Natural killer cell (primary cell): ENCODE results near the gene NT5C1A. TPM values are rescaled to one million over a fixed set of nuclear protein-coding genes. Genes with fewer than 3 reads are reported as not detected.

ENCODE experiments used
- ATAC-seq, 3 donors: fragments of 150-1000 bp in 2 of 3; fragments of 200-7000 bp in 1 of 3; cut with Tn5 transposase; 1 replicate in 1 of 3; 2 replicates in 2 of 3; pipeline ENCODE4 v1.10.0; 2021; ENCODE audit warnings: mild to moderate bottlenecking in 2 of 3, moderate library complexity in 2 of 3
- DNase-seq, 2 donors: peaks; one replicate each; pipeline versions ENCODE4 v3.0.0 to v3.0.0-alpha.2; 2013 to 2021; ENCODE audit warnings: mixed read lengths in 1 of 2
- H3K27ac ChIP-seq: one replicate; pipeline ENCODE4 v1.5.1; 2013; ENCODE audit warnings: mild to moderate bottlenecking, low read length
- H3K27me3 ChIP-seq: one replicate; pipeline ENCODE4 v1.6.1; 2013; ENCODE audit warnings: low read length; ENCODE audit not compliant: control insufficient read depth, insufficient read depth
- H3K36me3 ChIP-seq: one replicate; pipeline ENCODE4 v1.6.1; 2013; ENCODE audit warnings: low read length; ENCODE audit not compliant: control insufficient read depth, insufficient read depth
- H3K4me1 ChIP-seq: one replicate; pipeline ENCODE4 v1.6.1; 2013; ENCODE audit warnings: low read length; ENCODE audit not compliant: control insufficient read depth, insufficient read depth
- H3K4me3 ChIP-seq: one replicate; pipeline ENCODE4 v1.5.1; 2013; ENCODE audit warnings: low read length
- H3K9me3 ChIP-seq: one replicate; pipeline ENCODE4 v1.6.1; 2013; ENCODE audit warnings: low read length; ENCODE audit not compliant: control insufficient read depth, insufficient read depth
- H3K27ac Mint-ChIP-seq, 2 donors: one replicate each; pipeline ENCODE4 v1.8.0; 2022; ENCODE audit warnings: mild to moderate bottlenecking in 2 of 2, mixed read lengths in 2 of 2, moderate library complexity in 1 of 2
- H3K27me3 Mint-ChIP-seq, 2 donors: one replicate each; pipeline ENCODE4 v1.8.0; 2022; ENCODE audit warnings: low read depth in 2 of 2, mixed read lengths in 2 of 2
- H3K36me3 Mint-ChIP-seq: one replicate; pipeline ENCODE4 v1.8.0; 2022; ENCODE audit warnings: mixed read lengths
- H3K4me1 Mint-ChIP-seq, 2 donors: one replicate each; pipeline ENCODE4 v1.8.0; 2022; ENCODE audit warnings: mixed read lengths in 2 of 2
- H3K4me3 Mint-ChIP-seq: one replicate; pipeline ENCODE4 v1.8.0; 2022; ENCODE audit warnings: mild to moderate bottlenecking, moderate library complexity, mixed read lengths
- H3K9me3 Mint-ChIP-seq, 2 donors: one replicate each; pipeline ENCODE4 v1.8.0; 2022; ENCODE audit warnings: mixed read lengths in 2 of 2
- WGBS: methylation state at CpG from one replicate; pipeline ENCODE4 v1.1.7; 2013; ENCODE audit warnings: missing lambda C conversion rate; ENCODE audit not compliant: insufficient coverage; 5-methylcytosine and 5-hydroxymethylcytosine counted together
- intact Hi-C: fragments of 100-400 bp; cut with micrococcal nuclease; formaldehyde crosslinking; loops from one replicate; pipeline ENCODE4 v1.14.2; 2022
- total RNA-seq, 4 donors: library from RNA; stranded (reverse); fragments of 120-200 nt in 1 of 4; gene quantifications; one replicate each; pipeline versions ENCODE4 v1.2.3 to v1.2.4, GENCODE V29; 2013 to 2022
- TF ChIP-seq, protein P1 (sequence below): fragments of 200-600 bp; IDR thresholded peaks from one replicate; pipeline ENCODE4 v1.8.0; 2022; ENCODE audit warnings: antibody characterized with exemption

NT5C1A gene
- total RNA-seq, 3 donors from 2014 or later (not counting 1 experiment from before 2014, with no cell fraction given), result not detected

DNA sequence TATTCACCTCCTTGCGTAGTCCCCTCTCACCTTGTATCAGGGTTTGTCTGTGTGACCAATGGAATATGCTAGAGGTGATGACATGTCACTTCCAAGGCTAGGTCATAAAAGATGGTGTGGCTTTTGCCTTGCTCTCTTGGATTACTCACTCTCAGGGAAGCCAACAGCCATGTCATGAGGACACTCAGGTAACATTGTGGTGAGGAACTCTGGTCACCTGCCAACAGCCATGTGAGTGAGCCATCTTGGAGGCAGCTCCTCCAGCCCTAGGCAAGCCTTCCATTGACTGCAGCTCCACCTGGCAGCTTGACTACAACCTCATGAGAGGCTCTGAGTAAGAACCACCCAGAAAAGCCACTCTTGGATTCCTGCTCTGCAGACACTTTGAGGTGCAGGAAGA is 21.5 kb downstream of the NT5C1A start:
- Mint-ChIP-seq H3K4me1 (peaks cover 0 to 7% of the 10 kb centered on the region in 2 donors), H3K27ac (no peak overlapping the region), H3K9me3 (no peaks in the 10 kb centered on the region), H3K27me3 (peaks cover 0 to 4% of the 10 kb centered on the region in 2 donors), H3K36me3 (no peaks in the 10 kb centered on the region), H3K4me3 (no peak overlapping the region)
- TF ChIP-seq, protein P1, sequence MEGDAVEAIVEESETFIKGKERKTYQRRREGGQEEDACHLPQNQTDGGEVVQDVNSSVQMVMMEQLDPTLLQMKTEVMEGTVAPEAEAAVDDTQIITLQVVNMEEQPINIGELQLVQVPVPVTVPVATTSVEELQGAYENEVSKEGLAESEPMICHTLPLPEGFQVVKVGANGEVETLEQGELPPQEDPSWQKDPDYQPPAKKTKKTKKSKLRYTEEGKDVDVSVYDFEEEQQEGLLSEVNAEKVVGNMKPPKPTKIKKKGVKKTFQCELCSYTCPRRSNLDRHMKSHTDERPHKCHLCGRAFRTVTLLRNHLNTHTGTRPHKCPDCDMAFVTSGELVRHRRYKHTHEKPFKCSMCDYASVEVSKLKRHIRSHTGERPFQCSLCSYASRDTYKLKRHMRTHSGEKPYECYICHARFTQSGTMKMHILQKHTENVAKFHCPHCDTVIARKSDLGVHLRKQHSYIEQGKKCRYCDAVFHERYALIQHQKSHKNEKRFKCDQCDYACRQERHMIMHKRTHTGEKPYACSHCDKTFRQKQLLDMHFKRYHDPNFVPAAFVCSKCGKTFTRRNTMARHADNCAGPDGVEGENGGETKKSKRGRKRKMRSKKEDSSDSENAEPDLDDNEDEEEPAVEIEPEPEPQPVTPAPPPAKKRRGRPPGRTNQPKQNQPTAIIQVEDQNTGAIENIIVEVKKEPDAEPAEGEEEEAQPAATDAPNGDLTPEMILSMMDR, result no peak
- no CpG with 5 or more reads among the region's 1 CpG for WGBS
- ATAC-seq (no peak), DNase-seq (no peak)
- H3K36me3 ChIP-seq, result no peaks in the 10 kb centered on the region
- H3K27me3 ChIP-seq, result no peaks in the 10 kb centered on the region
- no peaks in the 10 kb centered on the region for H3K9me3 ChIP-seq
- H3K27ac ChIP-seq, result no peak overlapping the region
- H3K4me3 ChIP-seq, result no peak overlapping the region
- intact Hi-C loops, result loop anchor here (5.0 kb wide), 1 partner anchor 72 kb away; no protein-coding TSS in a partner anchor
- H3K4me1 ChIP-seq, result peaks cover 4% of the 10 kb centered on the region

DNA sequence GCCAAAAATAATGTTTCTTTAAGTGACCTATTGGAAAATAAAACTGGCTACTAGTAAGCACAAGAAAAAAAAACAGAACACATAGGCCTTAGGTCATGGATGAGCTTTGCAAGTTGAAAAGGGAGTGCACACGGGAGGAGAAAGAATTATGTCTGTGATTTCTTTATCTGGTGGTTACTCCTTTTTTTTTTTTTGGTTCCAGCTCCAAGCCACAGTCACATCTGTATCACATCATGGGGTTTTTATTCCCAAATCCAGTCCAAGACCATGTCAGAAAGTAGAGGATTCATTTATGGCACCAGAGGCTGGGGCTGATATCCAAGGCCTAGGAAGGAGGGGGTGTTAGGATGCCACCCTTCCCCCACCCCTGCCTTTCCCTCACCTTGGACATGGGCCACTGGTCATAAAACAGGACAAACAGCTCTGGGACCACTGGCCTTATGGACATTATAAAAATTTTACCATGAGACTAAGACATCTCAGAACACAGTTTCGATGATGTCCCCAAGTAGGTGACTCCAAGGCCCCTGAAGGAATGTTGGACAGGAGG is 22.2 kb downstream of the NT5C1A start:
- ATAC-seq (no peak), DNase-seq (no peak)
- no peaks in the 10 kb centered on the region for H3K9me3 Mint-ChIP-seq
- Histone ChIP-seq H3K4me3 (no peak overlapping the region), H3K36me3 (no peaks in the 10 kb centered on the region), H3K9me3 (no peaks in the 10 kb centered on the region), H3K27me3 (no peaks in the 10 kb centered on the region), H3K27ac (no peak overlapping the region), H3K4me1 (peaks cover 4% of the 10 kb centered on the region)
- H3K4me1 Mint-ChIP-seq, result peaks cover 0 to 7% of the 10 kb centered on the region in 2 donors
- H3K4me3 Mint-ChIP-seq, result no peak overlapping the region
- intact Hi-C loops, result loop anchor here (5.0 kb wide), 1 partner anchor 73 kb away; no protein-coding TSS in a partner anchor
- TF ChIP-seq, protein P1, result no peak
- WGBS, result 86% methylated on average over 2 of the region's 2 CpGs
- no peak overlapping the region for H3K27ac Mint-ChIP-seq
- no peaks in the 10 kb centered on the region for H3K36me3 Mint-ChIP-seq
- peaks cover 0 to 4% of the 10 kb centered on the region in 2 donors for H3K27me3 Mint-ChIP-seq

DNA sequence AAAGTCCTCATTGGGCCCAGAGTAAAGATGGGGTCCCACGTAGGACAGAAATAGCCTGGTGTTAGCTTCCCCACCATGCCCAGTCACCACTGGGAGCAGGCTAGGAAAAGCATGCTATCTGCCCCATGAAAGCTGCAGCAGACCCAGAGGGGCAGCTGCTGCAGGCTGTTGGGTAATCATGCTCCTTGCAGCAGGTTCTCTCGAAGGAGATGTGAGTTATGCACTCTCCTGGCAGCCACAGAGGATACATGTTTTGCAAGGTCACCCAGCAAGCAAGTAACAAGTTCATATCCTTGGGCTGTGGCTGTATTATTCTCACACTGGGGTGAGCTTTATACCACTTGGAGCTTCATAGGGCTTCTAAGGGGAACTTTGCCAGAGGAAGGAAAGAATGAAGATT is 23.4 kb downstream of the NT5C1A start:
- Mint-ChIP-seq H3K4me3 (no peak overlapping the region), H3K9me3 (no peaks in the 10 kb centered on the region), H3K36me3 (no peaks in the 10 kb centered on the region), H3K4me1 (peaks cover 0 to 3% of the 10 kb centered on the region in 2 donors), H3K27ac (no peak overlapping the region), H3K27me3 (peaks cover 8 to 10% of the 10 kb centered on the region in 2 donors)
- no peaks in the 10 kb centered on the region for H3K36me3 ChIP-seq
- no peaks in the 10 kb centered on the region for H3K9me3 ChIP-seq
- H3K4me3 ChIP-seq, result no peak overlapping the region
- DNase-seq (no peak), ATAC-seq (no peak)
- no peaks in the 10 kb centered on the region for H3K27me3 ChIP-seq
- H3K27ac ChIP-seq, result no peak overlapping the region
- intact Hi-C loops, result no loop called here
- WGBS, result 49% methylated on average over 2 of the region's 2 CpGs
- TF ChIP-seq, protein P1, result no peak
- peaks cover 2% of the 10 kb centered on the region for H3K4me1 ChIP-seq

DNA sequence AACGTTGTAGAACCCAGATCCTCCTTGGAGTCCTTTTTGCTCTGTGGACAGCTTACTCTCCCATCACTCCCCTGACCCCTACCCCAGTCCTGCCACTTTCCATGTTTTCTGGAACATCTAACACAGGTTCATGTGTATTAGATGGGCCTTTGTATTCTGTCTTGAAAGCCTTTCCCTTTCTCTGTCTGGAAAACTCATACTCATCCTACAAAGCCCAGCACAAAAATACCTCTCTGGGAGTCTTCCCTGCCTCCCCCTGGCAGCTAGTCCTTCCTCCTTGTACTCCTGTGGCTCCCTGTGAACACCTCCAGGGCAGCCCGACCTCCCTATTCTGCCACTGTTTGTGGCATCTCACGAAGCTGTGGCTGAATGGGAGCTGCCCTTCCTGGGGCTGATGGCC is 24.7 kb downstream of the NT5C1A start:
- Mint-ChIP-seq H3K27me3 (peaks cover 10 to 11% of the 10 kb centered on the region in 2 donors), H3K4me3 (no peak overlapping the region), H3K4me1 (no peaks in the 10 kb centered on the region), H3K36me3 (no peaks in the 10 kb centered on the region), H3K27ac (no peak overlapping the region), H3K9me3 (no peaks in the 10 kb centered on the region)
- ATAC-seq (no peak), DNase-seq (no peak)
- Histone ChIP-seq H3K36me3 (no peaks in the 10 kb centered on the region), H3K4me3 (no peak overlapping the region), H3K27me3 (no peaks in the 10 kb centered on the region), H3K4me1 (no peaks in the 10 kb centered on the region), H3K27ac (no peak overlapping the region), H3K9me3 (no peaks in the 10 kb centered on the region)
- intact Hi-C loops, result no loop called here
- 80% methylated on average over 3 of the region's 3 CpGs for WGBS
- TF ChIP-seq, protein P1, result no peak
